ENCODE results near the gene NOL8. TPM values are rescaled to one million over a fixed set of nuclear protein-coding genes. Genes with fewer than 3 reads are reported as not detected.

Gene NOL8
- total RNA-seq, 1 experiment from 2014 or later = 48.4 TPM

GRCh38 chr9:92315456-92315855 lies 9.7 kb downstream of the NOL8 start:
- Mint-ChIP-seq H3K36me3 (ENCODE audit: insufficient read depth in 1 of 3, low read depth in 3 of 3) (peaks cover 19 to 87% (median 72%) of the 10 kb centered on the region in 3 experiments; a peak in 6 of 7 replicates), H3K4me1 (no peaks in the 10 kb centered on the region)
- no peak overlapping the region for H4K8ac ChIP-seq (replicated peaks; ENCODE audit: insufficient read length, low read depth, low read length)

More at GRCh38 chr9:92315456-92315855, 9.7 kb downstream of the NOL8 start:
- H2AFZ ChIP-seq (ENCODE audit: low read length) = no peak overlapping the region
- no peak overlapping the region for H3K27ac Mint-ChIP-seq
- H3K4ac ChIP-seq (ENCODE audit: low read depth, low read length) = no peak overlapping the region
- no peak for DNase-seq
- H3K27me3 ChIP-seq (ENCODE audit: insufficient read depth, low read length) = no peaks in the 10 kb centered on the region
- no peak overlapping the region for H3K4me3 Mint-ChIP-seq
- no peaks in the 10 kb centered on the region for H3K4me1 ChIP-seq (ENCODE audit: insufficient read depth, low read length)
- no peak overlapping the region for H2BK15ac ChIP-seq (ENCODE audit: low read depth, low read length)
- no peak overlapping the region for H4K91ac ChIP-seq (ENCODE audit: insufficient read length, low read depth, low read length)
- no peak overlapping the region for H3K27ac ChIP-seq (ENCODE audit: insufficient read length, low read depth, low read length)
- no peaks in the 10 kb centered on the region for H3K27me3 Mint-ChIP-seq (ENCODE audit: low read depth)
- H3K23ac ChIP-seq (ENCODE audit: insufficient read length, low read depth, low read length) = no peak overlapping the region
- no peaks in the 10 kb centered on the region for H4K20me1 ChIP-seq (ENCODE audit: control insufficient read depth, insufficient read depth, insufficient read length)
- H3K23me2 ChIP-seq (ENCODE audit: insufficient read length, low read depth, low read length, poor library complexity, severe bottlenecking) = no peaks in the 10 kb centered on the region
- H2BK120ac ChIP-seq (ENCODE audit: low read depth, low read length, poor library complexity, severe bottlenecking) = no peak overlapping the region
- no peaks in the 10 kb centered on the region for H3K9me3 ChIP-seq (ENCODE audit: control insufficient read depth, low read depth, low read length)
- no peak overlapping the region for H2AK5ac ChIP-seq (ENCODE audit: insufficient read length, low read length)
- no peak overlapping the region for H2BK12ac ChIP-seq (ENCODE audit: insufficient read length, low read depth, low read length)
- H3K4me2 ChIP-seq (ENCODE audit: insufficient read depth, insufficient read length, low read length) = no peak overlapping the region
- WGBS (ENCODE audit: extremely low coverage, insufficient read length, low lambda C conversion rate) = no CpG with 5 or more reads among the region's 5 CpGs
- H3T11ph ChIP-seq (ENCODE audit: low read length) = no peak overlapping the region
- no peak overlapping the region for H2BK5ac ChIP-seq (ENCODE audit: insufficient read length, low read length)
- H3K56ac ChIP-seq (ENCODE audit: insufficient read length, low read depth, low read length) = no peak overlapping the region
- TF ChIP-seq CTCF (conservative IDR thresholded peaks at IDR 0.05) = no peak
- H3K79me2 ChIP-seq (ENCODE audit: insufficient read depth, low read length) = no peaks in the 10 kb centered on the region
- H2BK20ac ChIP-seq (ENCODE audit: low read depth, low read length, poor library complexity, severe bottlenecking) = no peak overlapping the region
- no peak overlapping the region for H4K5ac ChIP-seq (ENCODE audit: insufficient read length, low read depth, low read length)
- no peaks in the 10 kb centered on the region for H3K9me3 Mint-ChIP-seq
- H3K18ac ChIP-seq (ENCODE audit: insufficient read length, low read depth, low read length) = no peak overlapping the region
- no peak overlapping the region for H3K14ac ChIP-seq (ENCODE audit: insufficient read depth, low read length)
- no peak overlapping the region for H3K9ac ChIP-seq (ENCODE audit: extremely low read depth, insufficient read length, low read length)
- H3K79me1 ChIP-seq (ENCODE audit: insufficient read depth, low read depth, low read length, poor library complexity, severe bottlenecking) = peaks cover 4% of the 10 kb centered on the region

Measured in H9 (cell line).